Fibroblast of mammary gland (primary cell): ENCODE measurements around the gene LTBP1.

Experiments
- DNase-seq: peaks from one replicate; pipeline ENCODE4 v3.0.0-alpha.2; 2010; ENCODE audit warnings: low read depth
- H3K4me3 ChIP-seq: 2 replicates; pipeline ENCODE4 v1.5.1; 2011; ENCODE audit warnings: low read depth, mild to moderate bottlenecking, low read length, moderate library complexity; ENCODE audit not compliant: control insufficient read depth
- TF ChIP-seq, protein P1 (sequence below): conservative IDR thresholded peaks from 2 replicates; pipeline ENCODE4 v1.5.1; 2011; ENCODE audit warnings: low read depth, low read length, inconsistent platforms; ENCODE audit not compliant: control insufficient read depth, insufficient read depth

LTBP1 gene

GRCh38 chr2:33372940-33373553 is 426.3 kb downstream of the LTBP1 start:
- DNase-seq = peak; percentile 45
- TF ChIP-seq, protein P1, sequence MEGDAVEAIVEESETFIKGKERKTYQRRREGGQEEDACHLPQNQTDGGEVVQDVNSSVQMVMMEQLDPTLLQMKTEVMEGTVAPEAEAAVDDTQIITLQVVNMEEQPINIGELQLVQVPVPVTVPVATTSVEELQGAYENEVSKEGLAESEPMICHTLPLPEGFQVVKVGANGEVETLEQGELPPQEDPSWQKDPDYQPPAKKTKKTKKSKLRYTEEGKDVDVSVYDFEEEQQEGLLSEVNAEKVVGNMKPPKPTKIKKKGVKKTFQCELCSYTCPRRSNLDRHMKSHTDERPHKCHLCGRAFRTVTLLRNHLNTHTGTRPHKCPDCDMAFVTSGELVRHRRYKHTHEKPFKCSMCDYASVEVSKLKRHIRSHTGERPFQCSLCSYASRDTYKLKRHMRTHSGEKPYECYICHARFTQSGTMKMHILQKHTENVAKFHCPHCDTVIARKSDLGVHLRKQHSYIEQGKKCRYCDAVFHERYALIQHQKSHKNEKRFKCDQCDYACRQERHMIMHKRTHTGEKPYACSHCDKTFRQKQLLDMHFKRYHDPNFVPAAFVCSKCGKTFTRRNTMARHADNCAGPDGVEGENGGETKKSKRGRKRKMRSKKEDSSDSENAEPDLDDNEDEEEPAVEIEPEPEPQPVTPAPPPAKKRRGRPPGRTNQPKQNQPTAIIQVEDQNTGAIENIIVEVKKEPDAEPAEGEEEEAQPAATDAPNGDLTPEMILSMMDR = peak; percentile 58
- no peak overlapping the region for H3K4me3 ChIP-seq

- peak; percentile 95 for DNase-seq
- H3K4me3 ChIP-seq = no peak overlapping the region
These were observed 427.2 kb downstream of the LTBP1 start for GRCh38 chr2:33373986-33374385.

GRCh38 chr2:33375054-33375453 is 428.3 kb downstream of the LTBP1 start:
- no peak overlapping the region for H3K4me3 ChIP-seq
- DNase-seq = peak; percentile 88
- TF ChIP-seq, protein P1 = no peak

More at GRCh38 chr2:33373986-33374385, 427.2 kb downstream of the LTBP1 start:
- TF ChIP-seq, protein P1 = no peak

- TF ChIP-seq, protein P1 = no peak
- H3K4me3 ChIP-seq = no peak overlapping the region
- DNase-seq = peak; percentile 77
These were observed 430.3 kb downstream of the LTBP1 start for GRCh38 chr2:33377048-33377447.

GRCh38 chr2:33378556-33379210 is 431.9 kb downstream of the LTBP1 start:
- no peak for DNase-seq
- no peak overlapping the region for H3K4me3 ChIP-seq
- TF ChIP-seq, protein P1 = no peak

GRCh38 chr2:33380001-33380609 is 433.4 kb downstream of the LTBP1 start:
- no peak overlapping the region for H3K4me3 ChIP-seq
- TF ChIP-seq, protein P1 = peak; percentile 81
- DNase-seq = no peak
